Trophoblast cell (in vitro differentiated cells and primary cell): Measurements from ENCODE around the gene PC.
"Not testable (repeated sequence)": the region's sequence is repeated elsewhere in the genome, so short reads cannot be mapped to it uniquely, and the experiment has no call there.

ENCODE experiments used
- DNase-seq, 2 donors: peaks; one replicate each; pipeline ENCODE4 v3.0.0-alpha.2; 2016
- H2AFZ ChIP-seq: 2 replicates; pipeline ENCODE4 v1.6.1; 2013; ENCODE audit warnings: low read length, moderate library complexity, mild to moderate bottlenecking; ENCODE audit not compliant: insufficient read depth, poor library complexity
- H2AK5ac ChIP-seq: 2 replicates; pipeline ENCODE4 v1.6.1; 2013; ENCODE audit warnings: mild to moderate bottlenecking, low read length
- H2BK120ac ChIP-seq: 2 replicates; pipeline ENCODE4 v1.6.1; 2013; ENCODE audit warnings: low read length, mild to moderate bottlenecking, moderate library complexity; ENCODE audit not compliant: insufficient read depth, poor library complexity
- H2BK12ac ChIP-seq: 2 replicates; pipeline ENCODE4 v1.6.1; 2013; ENCODE audit warnings: mild to moderate bottlenecking, low read length, moderate library complexity
- H2BK5ac ChIP-seq: 2 replicates; pipeline ENCODE4 v1.6.1; 2013; ENCODE audit warnings: low read length, low read depth, moderate library complexity, mild to moderate bottlenecking; ENCODE audit not compliant: poor library complexity
- H3K14ac ChIP-seq: 2 replicates; pipeline ENCODE4 v1.6.1; 2013; ENCODE audit warnings: mild to moderate bottlenecking, low read length
- H3K18ac ChIP-seq: 2 replicates; pipeline ENCODE4 v1.6.1; 2013; ENCODE audit warnings: mild to moderate bottlenecking, low read length
- H3K23ac ChIP-seq: 2 replicates; pipeline ENCODE4 v1.6.1; 2013; ENCODE audit warnings: low read length
- H3K27ac ChIP-seq: 2 replicates; pipeline ENCODE4 v1.5.1; 2013; ENCODE audit warnings: low read depth, mild to moderate bottlenecking, inconsistent platforms, low read length, moderate library complexity
- H3K27me3 ChIP-seq: 2 replicates; pipeline ENCODE4 v1.6.1; 2013; ENCODE audit warnings: inconsistent platforms, mild to moderate bottlenecking, low read length, moderate library complexity; ENCODE audit not compliant: insufficient read depth
- H3K36me3 ChIP-seq, 2 experiments: 1 replicate in 1 of 2; 2 replicates in 1 of 2; pipeline ENCODE4 v1.6.1; 2013; ENCODE audit warnings: low read length in 2 of 2, mild to moderate bottlenecking in 2 of 2, moderate library complexity in 1 of 2; ENCODE audit not compliant: insufficient read depth in 2 of 2, control insufficient read depth in 1 of 2
- H3K4ac ChIP-seq: 2 replicates; pipeline ENCODE4 v1.6.1; 2013; ENCODE audit warnings: low read depth, mild to moderate bottlenecking, low read length, moderate library complexity
- H3K4me1 ChIP-seq, 2 experiments: 1 replicate in 1 of 2; 2 replicates in 1 of 2; pipeline ENCODE4 v1.6.1; 2013; ENCODE audit warnings: low read length in 2 of 2, mild to moderate bottlenecking in 2 of 2, moderate library complexity in 1 of 2; ENCODE audit not compliant: insufficient read depth in 2 of 2, control insufficient read depth in 1 of 2
- H3K4me2 ChIP-seq: 2 replicates; pipeline ENCODE4 v1.6.1; 2013; ENCODE audit warnings: inconsistent platforms, mild to moderate bottlenecking, low read length, moderate library complexity
- H3K4me3 ChIP-seq: 2 replicates; pipeline ENCODE4 v1.5.1; 2013; ENCODE audit warnings: mild to moderate bottlenecking, low read depth, low read length, inconsistent platforms
- H3K79me1 ChIP-seq: one replicate; pipeline ENCODE4 v1.6.1; 2013; ENCODE audit warnings: low read length
- H3K79me2 ChIP-seq: 2 replicates; pipeline ENCODE4 v1.6.1; 2013; ENCODE audit warnings: low read length, mild to moderate bottlenecking; ENCODE audit not compliant: control insufficient read depth, insufficient read depth, poor library complexity
- H3K9ac ChIP-seq: 2 replicates; pipeline ENCODE4 v1.6.1; 2013; ENCODE audit warnings: mild to moderate bottlenecking, low read length
- H3K9me3 ChIP-seq: 2 replicates; pipeline ENCODE4 v1.6.1; 2013; ENCODE audit warnings: low read depth, mild to moderate bottlenecking, control low read depth, inconsistent platforms, low read length; ENCODE audit not compliant: insufficient read depth
- H4K12ac ChIP-seq: 2 replicates; pipeline ENCODE4 v1.6.1; 2013; ENCODE audit warnings: low read depth, mild to moderate bottlenecking, low read length, moderate library complexity
- H4K8ac ChIP-seq: 2 replicates; pipeline ENCODE4 v1.6.1; 2013; ENCODE audit warnings: low read depth, mild to moderate bottlenecking, low read length, moderate library complexity
- H4K91ac ChIP-seq: one replicate; pipeline ENCODE4 v1.6.1; 2013; ENCODE audit warnings: low read depth, mild to moderate bottlenecking, low read length, moderate library complexity
- WGBS: extraction: QIAGEN DNeasy Blood & Tissue Kit; methylation state at CpG from one replicate; pipeline ENCODE4 v1.1.7; 2013; ENCODE audit warnings: missing lambda C conversion rate; ENCODE audit not compliant: insufficient read length, insufficient coverage; ENCODE audit errors: extremely low coverage; 5-methylcytosine and 5-hydroxymethylcytosine counted together

PC gene

DNA sequence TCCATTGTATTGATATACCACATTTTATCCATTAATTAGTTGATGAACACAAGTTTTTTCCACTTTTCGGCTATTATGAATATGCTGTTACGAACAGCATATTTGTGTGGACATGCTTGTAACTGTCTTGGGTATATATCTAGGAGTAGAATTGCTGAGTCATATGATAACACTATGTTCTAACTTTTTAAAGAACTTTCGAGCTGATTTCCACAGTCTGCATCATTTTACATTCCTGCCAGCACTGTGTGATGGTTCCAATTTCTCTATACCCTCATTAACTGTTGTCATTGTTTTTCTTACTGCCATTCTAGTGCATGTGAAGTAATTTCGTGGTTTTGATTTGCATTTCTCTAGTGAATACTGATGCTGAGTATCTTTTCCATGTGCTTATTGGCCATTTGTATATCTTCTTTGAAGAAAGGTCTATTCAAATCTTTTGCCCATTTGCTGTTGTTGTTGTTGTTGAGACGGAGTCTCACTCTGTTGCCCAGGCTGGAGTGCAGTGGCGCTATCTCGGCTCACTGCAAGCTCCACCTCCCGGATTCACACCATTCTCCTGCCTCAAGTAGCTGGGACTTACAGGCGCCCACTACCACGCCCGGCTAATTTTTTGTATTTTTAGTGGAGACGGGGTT, 122.3 kb downstream of the PC start:
- no peak overlapping the region for H3K4me3 ChIP-seq

DNA sequence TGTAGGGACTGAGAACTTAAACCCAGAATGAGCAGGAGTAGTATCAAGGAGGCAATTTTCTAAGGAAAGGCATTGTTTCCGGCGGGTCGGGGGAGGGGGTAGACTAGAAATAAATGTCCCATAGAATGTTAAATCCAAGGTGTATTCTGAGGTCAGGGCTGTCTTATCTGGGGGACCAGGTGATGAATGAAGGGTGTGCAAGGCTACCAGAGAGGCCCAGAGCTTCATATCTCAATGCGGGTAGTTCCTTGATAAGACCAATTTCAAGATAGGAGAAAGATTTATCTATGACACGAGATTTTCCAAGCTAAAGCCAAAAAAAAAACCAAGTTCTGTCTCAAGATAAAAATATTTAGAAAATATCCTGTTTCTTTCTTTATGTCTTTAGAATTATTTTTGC, 123.2 kb downstream of the PC start:
- Histone ChIP-seq H4K8ac (no peak overlapping the region), H3K79me2 (no peaks in the 10 kb centered on the region), H3K14ac (no peak overlapping the region), H2BK5ac (no peak overlapping the region), H2BK120ac (no peak overlapping the region), H3K27ac (no peak overlapping the region), H3K79me1 (no peaks in the 10 kb centered on the region), H3K4ac (no peak overlapping the region), H3K9ac (no peak overlapping the region), H2AFZ (no peak overlapping the region), H3K27me3 (no peaks in the 10 kb centered on the region), H4K91ac (no peak overlapping the region), H3K23ac (no peak overlapping the region), H3K18ac (no peak overlapping the region), H4K12ac (no peak overlapping the region), H3K36me3 (peaks cover 4 to 13% of the 10 kb centered on the region in 2 experiments), H3K9me3 (no peaks in the 10 kb centered on the region), H3K4me3 (no peak overlapping the region), H2BK12ac (no peak overlapping the region), H3K4me2 (no peak overlapping the region), H3K4me1 (no peaks in the 10 kb centered on the region), H2AK5ac (no peak overlapping the region)
- WGBS, result no CpG with 5 or more reads among the region's 5 CpGs
- DNase-seq, result no peak

More for the DNA sequence above, 122.3 kb downstream of the PC start:
- H3K9ac ChIP-seq, result no peak overlapping the region
- H4K91ac ChIP-seq, result no peak overlapping the region
- no peak overlapping the region for H3K23ac ChIP-seq
- H3K4me2 ChIP-seq, result no peak overlapping the region
- no peak overlapping the region for H3K18ac ChIP-seq
- no peaks in the 10 kb centered on the region for H3K79me2 ChIP-seq
- H3K36me3 ChIP-seq, result peaks cover 7 to 16% of the 10 kb centered on the region in 2 experiments
- no peak for DNase-seq
- H3K27me3 ChIP-seq, result no peaks in the 10 kb centered on the region
- no peak overlapping the region for H2BK5ac ChIP-seq
- H3K14ac ChIP-seq, result no peak overlapping the region
- no peak overlapping the region for H4K8ac ChIP-seq
- no CpG with 5 or more reads among the region's 12 CpGs for WGBS
- no peak overlapping the region for H2AFZ ChIP-seq
- H2AK5ac ChIP-seq, result no peak overlapping the region
- H2BK12ac ChIP-seq, result no peak overlapping the region
- H3K4ac ChIP-seq, result no peak overlapping the region
- H2BK120ac ChIP-seq, result no peak overlapping the region
- H3K27ac ChIP-seq, result no peak overlapping the region
- no peaks in the 10 kb centered on the region for H3K9me3 ChIP-seq
- no peaks in the 10 kb centered on the region for H3K79me1 ChIP-seq
- H3K4me1 ChIP-seq, result no peaks in the 10 kb centered on the region
- no peak overlapping the region for H4K12ac ChIP-seq

DNA sequence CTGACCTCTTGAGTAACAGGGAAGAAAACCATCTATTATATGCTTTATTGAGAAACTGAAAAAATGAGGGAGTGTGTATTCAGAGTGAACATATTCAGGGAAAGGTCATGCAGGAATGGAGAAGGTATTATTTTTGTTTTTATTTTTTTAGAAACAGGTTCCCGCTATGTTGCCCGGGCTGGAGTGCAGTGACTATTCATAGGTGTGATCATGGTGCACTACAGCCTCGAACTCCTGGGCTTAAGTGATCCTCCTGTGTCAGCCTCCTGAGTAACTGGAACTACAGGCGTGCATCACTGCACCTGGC, 123.7 kb downstream of the PC start:
- Histone ChIP-seq H4K8ac (no peak overlapping the region), H3K9ac (no peak overlapping the region), H3K14ac (no peak overlapping the region)

DNA sequence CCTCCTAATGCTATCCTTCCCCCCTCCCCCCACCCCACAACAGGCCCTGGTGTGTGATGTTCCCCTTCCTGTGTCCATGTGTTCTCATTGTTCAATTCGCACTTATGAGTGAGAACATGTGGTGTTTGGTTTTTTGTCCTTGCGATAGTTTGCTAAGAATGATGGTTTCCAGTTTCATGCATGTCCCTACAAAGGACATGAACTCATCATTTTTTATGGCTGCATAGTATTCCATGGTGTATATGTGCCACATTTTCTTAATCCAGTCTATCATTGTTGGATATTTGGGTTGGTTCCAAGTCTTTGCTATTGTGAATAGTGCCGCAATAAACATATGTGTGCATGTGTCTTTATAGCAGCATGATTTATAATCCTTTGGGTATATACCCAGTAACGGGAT, 133.6 kb downstream of the PC start:
- H3K14ac ChIP-seq, H3K79me1 ChIP-seq, H3K9me3 ChIP-seq, H3K27ac ChIP-seq, H3K4ac ChIP-seq, H2BK12ac ChIP-seq, H3K27me3 ChIP-seq, H2BK120ac ChIP-seq, H3K36me3 ChIP-seq, DNase-seq, H2BK5ac ChIP-seq, H3K4me3 ChIP-seq, H3K18ac ChIP-seq, H4K8ac ChIP-seq, H3K4me1 ChIP-seq, H3K9ac ChIP-seq, H4K91ac ChIP-seq, H2AK5ac ChIP-seq, H3K4me2 ChIP-seq, H2AFZ ChIP-seq, H4K12ac ChIP-seq, H3K23ac ChIP-seq, H3K79me2 ChIP-seq: not testable (repeated sequence)
- no CpG with 5 or more reads among the region's 4 CpGs for WGBS

More for the DNA sequence above, 123.7 kb downstream of the PC start:
- Histone ChIP-seq H4K12ac (no peak overlapping the region), H3K36me3 (peaks cover 4 to 11% of the 10 kb centered on the region in 2 experiments), H2AFZ (no peak overlapping the region), H2AK5ac (no peak overlapping the region), H3K27me3 (no peaks in the 10 kb centered on the region), H2BK5ac (no peak overlapping the region), H3K27ac (no peak overlapping the region), H2BK12ac (no peak overlapping the region), H3K4ac (no peak overlapping the region), H3K9me3 (no peaks in the 10 kb centered on the region), H2BK120ac (no peak overlapping the region), H3K4me2 (no peak overlapping the region), H3K18ac (no peak overlapping the region), H3K23ac (no peak overlapping the region), H3K79me2 (no peaks in the 10 kb centered on the region), H4K91ac (no peak overlapping the region), H3K79me1 (no peaks in the 10 kb centered on the region), H3K4me3 (no peak overlapping the region), H3K4me1 (no peaks in the 10 kb centered on the region)
- WGBS, result no CpG with 5 or more reads among the region's 4 CpGs
- peak in 1 of 2 donors; percentile 34 for DNase-seq
